A204.1 (cell line): Measurements from ENCODE around the gene GNAI2.
"Not testable (repeated sequence)": the region's sequence is repeated elsewhere in the genome, so short reads cannot be mapped to it uniquely, and the experiment has no call there.

ENCODE experiments used
- FAIRE-seq: peaks from 2 replicates; lab custom pipeline; 2012; peaks lifted over from hg19 to GRCh38; lab: Jason Lieb, UNC

GNAI2 gene

GRCh38 chr3:50226888-50227389 is 9.1 kb upstream of the GNAI2 start:
- FAIRE-seq, result no peak

- FAIRE-seq, result no peak
Measured at GRCh38 chr3:50227390-50228183, 8.4 kb upstream of the GNAI2 start.

DNA sequence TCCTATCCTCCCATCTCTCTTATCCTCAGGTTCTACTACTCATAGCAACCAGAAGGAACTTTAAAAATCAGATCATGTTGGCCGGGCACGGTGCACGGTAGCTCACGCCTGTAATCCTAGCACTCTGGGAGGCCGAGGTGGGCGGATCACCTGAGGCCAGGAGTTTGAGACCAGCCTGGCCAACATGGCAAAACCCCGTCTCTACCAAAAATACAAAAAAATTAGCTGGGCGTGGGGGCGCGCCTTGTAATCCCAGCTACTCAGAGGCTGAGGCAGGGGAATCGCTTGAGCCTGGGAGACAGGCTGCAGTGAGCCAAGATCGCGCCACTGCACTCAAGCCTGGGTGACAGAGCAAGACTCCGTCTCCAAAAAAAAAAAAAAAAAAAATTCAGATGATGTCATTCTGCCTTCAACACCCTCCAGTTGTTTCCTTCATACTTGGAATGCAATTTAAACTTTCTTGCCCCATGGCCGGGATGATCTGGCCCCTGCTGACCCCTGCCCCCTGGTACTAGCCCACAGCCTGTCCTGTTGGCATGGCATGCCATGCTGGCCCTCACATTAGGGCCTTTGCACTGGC is 7.7 kb upstream of the GNAI2 start:
- FAIRE-seq, result not testable (repeated sequence)

- FAIRE-seq, result no peak
Measured at GRCh38 chr3:50229490-50229889, 6.5 kb upstream of the GNAI2 start.

DNA sequence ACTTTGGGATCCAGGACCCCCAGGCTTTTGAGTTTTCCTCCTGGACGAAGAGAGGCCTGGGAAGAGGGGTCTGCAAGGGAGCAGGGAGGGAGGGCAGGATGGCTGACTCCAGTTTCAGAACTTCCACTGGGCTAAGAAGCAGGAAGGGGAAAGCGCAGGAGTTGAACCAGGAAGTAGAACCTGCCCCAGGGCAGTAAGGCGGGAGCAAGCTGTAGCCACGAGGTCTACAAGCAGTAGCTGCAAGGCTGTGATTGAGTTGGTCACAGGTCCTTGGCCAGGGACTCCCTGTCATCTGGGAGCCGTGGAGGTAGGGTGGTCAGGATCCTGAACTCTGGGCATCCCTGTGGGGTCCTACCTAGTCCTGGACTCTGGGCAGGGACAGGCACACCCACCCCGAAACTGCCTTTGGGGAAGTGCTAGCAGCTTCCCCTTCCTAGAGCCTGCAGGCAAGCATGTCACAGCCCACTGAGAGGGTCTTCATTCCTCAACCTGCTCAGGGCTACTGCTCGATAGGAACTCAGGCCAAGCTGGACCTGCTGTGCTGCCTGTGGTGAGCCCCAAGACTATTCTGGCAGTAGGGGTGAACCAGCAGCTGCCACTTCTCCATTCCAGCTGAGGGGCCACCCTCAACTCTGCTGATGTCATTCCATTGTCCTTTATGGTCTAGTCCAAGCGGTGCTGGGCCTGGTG is 5.8 kb upstream of the GNAI2 start:
- FAIRE-seq, result no peak

DNA sequence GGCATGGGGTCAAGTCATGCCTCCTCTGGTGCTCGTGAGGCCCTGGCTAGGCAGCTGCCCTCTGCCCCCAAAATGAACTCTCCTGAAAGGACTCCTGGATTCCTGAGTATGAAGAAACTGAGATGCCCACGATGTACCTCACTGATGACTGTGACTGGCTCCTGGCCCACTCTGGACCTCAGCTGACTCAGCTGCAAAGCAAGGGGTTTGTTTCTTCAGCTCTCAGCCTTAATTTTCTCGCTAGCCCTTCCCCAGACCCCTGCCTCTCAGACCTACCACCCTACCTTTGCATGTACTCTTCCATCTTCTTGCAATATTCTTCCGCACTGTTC is 5.2 kb upstream of the GNAI2 start:
- FAIRE-seq, result no peak

- no peak for FAIRE-seq
Measured at GRCh38 chr3:50231581-50231980, 4.4 kb upstream of the GNAI2 start.

DNA sequence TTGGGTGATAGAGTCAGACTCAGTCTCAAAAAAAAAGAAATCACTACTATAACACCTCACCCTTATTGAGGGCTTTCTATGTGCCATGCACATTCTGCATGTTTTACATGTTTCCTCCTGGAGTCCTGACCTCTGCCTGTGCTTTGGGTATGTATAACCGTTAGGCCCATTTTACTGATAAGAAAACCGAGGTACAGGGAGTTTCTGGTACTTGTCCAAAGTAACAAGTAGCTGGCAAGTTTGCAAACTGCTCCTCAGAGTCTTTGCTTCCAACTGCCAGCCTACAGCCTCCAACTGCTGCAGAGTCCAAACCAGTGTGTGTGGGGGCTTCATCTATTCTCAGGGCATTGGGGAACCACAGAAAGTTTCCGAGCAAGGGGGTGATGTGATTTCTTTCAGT is 3.7 kb upstream of the GNAI2 start:
- FAIRE-seq, result no peak

DNA sequence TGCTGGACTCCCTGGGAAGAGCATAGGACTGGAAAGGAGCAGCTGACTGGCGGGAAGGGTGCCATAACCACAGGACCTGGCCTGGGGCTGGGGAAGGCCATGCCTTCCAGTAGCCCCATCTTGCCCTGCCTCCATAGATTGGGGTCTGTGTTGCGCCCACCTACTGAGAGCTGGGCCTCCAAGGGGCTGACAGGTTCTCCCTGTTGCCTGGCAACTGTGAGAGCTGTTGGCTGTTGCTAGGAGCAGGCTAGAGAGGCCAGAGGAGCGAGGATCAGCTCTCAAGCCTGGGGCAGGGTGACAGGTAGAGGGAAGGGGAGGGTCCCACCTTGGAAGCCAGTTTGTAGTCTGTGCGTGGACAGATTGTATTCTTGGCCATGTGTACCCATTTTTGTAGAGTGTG is 2.8 kb upstream of the GNAI2 start:
- FAIRE-seq, result no peak

DNA sequence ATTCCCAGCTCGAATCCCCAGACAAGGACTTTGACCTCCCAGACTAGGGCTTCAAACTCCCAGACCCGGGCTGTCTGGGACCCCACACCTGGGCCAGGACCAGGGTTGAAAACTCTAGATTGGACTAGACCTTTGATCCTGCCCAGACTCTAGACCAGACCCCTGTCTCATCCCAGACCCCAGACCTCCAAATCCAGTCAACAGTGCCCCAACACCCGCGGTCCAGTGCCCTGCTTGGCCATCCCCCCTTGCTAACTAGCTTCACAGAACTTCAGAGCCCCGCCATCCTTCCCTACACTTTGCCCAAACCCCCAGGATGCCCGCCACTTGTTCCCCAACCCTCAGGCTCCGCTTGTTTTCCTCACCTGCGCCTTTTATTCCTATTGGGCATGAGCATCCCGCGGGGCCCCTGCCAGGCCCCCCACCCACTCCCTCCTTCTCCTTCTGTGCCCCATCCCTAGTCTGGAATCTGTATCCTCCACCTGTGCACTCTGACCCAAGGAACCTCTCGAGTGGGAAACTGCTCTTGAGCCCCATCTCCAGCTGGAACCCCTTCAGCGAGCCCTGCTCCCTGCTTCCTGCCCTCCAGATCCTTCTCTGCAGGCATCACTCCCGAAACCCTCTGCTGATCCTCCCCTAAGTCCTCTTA is 604 bp downstream of the GNAI2 start:
- FAIRE-seq, result no peak

DNA sequence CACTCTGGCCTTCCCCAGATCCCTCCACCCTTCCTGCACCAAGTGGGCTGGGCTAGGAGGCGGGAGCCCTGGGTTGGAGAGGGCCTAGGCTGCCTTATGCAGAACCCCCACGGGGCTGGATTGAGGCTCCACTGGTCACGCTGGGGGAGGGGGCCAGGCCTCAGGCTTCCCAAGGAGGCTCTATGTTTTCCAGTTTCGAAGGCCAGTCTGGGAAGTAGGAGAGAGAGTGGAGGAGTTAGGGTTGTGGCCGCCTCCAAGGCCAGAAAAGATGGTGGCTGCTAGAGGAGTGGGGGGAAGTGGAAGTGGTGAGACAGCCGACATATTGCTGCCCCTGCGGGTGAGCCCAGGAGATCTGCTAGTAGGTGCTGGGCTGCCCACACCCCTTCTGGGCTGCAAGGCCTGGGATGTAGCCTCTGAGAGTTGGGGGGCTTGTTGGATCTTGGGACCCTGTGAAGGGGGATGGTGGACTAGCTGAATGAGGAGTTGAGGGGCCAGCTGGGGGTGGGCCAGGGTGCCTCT is 1.2 kb downstream of the GNAI2 start:
- FAIRE-seq, result no peak

- no peak for FAIRE-seq
Measured at GRCh38 chr3:50237754-50238548, 1.9 kb downstream of the GNAI2 start.

DNA sequence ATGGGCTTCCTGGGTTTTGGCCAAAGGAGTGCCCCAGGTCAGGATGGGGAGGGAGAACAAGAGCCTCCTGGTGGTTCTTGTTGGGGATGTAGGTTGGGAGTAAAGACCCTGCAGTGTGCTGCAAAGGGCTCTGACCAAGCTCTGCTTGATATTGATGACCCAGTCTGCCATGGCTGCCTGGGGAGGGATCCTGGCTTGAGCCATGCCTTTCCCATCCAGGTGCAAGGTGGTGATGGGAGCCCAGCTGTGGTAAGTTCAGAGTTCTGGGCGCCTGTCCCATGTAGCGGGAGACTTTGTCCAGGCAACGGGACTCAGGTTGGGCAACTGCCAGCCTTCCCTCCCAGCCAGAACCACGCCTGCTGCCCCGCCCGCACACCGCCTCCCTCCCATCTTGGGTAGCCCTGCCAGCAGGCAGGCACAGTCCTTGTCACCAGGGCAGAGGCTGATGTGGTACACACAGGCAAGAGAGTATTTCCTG is 2.6 kb downstream of the GNAI2 start:
- FAIRE-seq, result no peak

- FAIRE-seq, result no peak
Measured at GRCh38 chr3:50239649-50240048, 3.6 kb downstream of the GNAI2 start.

DNA sequence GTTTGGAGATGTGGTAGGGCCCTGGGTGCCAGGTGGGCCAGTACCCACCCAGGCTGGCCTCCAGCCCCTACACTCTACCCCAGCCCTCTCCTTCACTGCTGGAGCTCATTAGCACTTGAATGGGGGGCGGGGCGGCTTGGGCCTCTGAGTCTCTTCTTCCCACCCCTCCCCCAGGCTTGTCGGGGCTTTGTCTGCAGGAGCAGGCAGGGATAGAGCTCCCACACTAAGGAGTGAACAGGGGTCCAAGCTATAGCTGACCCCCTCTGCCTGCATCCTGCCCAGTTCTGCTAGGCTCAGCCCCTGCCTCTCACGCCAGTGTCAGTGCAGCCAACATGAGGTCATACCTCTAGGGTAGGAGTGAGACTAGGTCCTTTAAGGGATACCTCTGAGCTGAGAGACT is 5.2 kb downstream of the GNAI2 start:
- FAIRE-seq, result no peak

- FAIRE-seq, result no peak
Measured at GRCh38 chr3:50241713-50242380, 5.8 kb downstream of the GNAI2 start.

DNA sequence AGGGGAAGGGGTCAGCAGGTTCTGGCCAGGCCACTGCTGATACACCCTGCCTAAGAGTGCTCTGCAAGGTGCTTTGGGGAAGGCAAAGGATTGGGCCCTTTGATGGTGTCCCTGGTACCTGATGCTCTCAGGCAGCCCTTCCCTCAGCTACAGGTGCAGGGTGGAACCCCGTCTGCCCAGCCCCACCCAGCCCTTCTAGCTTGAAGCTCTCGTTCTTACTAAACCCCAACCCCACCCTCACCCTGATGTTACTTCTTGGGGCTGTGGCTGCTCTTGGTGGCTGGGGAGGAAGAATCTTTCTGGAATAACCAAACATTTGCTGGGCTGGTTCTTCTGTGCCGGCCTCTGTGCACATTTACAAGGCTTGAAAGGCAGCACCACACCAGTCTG is 6.4 kb downstream of the GNAI2 start:
- no peak for FAIRE-seq

DNA sequence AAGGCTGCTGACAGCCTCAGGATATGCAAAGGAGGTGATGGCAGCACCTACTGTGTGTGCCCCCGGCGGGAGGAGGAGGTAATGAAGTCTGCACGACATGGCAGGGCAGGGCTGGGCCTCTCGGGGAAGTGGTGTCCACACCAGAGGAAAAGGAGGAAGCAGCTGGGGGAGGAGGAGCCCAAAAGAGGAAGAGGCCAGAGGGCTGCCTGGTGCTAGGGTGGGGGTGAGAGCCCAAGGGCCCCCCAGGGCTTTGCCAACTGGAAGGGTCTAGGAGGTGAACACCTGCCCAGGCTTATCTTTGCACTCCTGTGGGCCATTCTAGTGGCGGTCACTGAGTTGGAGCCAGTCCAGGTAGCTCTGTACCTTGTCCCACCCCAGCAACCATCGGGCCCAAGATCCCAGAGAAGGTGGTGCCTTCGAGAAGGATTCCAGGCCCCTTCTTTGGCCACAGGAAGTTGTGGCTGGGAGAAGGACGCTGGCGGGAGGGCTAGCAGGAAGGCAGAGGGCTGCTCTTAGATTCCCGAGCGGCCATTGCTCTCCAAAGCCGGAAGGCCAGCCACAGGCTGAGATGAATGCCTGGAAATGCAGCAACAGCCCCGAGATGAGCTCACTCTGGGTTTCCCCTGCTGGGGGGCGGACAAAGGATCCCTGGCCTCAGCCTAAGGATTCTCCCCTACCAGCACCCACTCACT is 7.0 kb downstream of the GNAI2 start:
- FAIRE-seq, result no peak

- FAIRE-seq, result no peak
Measured at GRCh38 chr3:50243543-50243895, 7.5 kb downstream of the GNAI2 start.

GRCh38 chr3:50244813-50245212 is 8.8 kb downstream of the GNAI2 start:
- not testable (repeated sequence) for FAIRE-seq

DNA sequence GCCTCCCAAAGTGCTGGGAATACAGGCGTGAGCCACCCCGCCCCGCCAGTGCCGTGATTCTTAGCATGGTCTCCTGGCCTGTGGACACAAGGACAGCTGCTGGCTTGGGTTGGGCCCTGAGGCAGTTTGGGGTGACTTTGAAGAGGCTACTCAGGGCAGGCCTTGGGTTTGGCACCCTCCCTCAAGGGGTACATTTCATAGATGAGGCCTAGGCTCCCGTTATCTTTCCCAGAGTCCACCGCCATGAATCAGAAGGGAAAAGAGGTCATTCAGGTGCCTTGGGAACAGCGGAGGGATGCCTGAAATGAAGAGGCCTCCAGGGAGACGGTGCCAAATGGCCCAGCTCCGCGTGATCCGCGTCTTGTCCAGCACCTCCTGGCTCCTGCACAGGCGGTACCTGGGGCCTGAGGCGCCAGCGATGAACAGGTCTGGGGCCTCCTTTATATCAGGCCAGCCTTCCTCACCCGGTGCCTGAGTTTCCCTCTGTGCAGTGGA is 9.3 kb downstream of the GNAI2 start:
- FAIRE-seq, result no peak
